HEK293 (cell line): ENCODE data around the gene PRCD.

Experiments used
- BCL6B ChIP-seq: fragments of 450-650 bp; formaldehyde crosslinking; IDR thresholded peaks from 2 replicates; pipeline ENCODE4 v1.5.1; 2017; ENCODE audit warnings: missing biosample characterization, missing genetic modification characterization
- EGR2 ChIP-seq: fragments of 450-650 bp; formaldehyde crosslinking; IDR thresholded peaks from 2 replicates; pipeline ENCODE4 v1.5.1; 2016; ENCODE audit warnings: low read depth, missing biosample characterization, missing genetic modification characterization
- GLI2 ChIP-seq: fragments of 450-650 bp; formaldehyde crosslinking; IDR thresholded peaks from 2 replicates; pipeline ENCODE4; 2017; ENCODE audit warnings: missing biosample characterization, missing genetic modification characterization, low read depth, borderline replicate concordance
- GLI4 ChIP-seq: fragments of 450-650 bp; formaldehyde crosslinking; IDR thresholded peaks from 2 replicates; pipeline ENCODE4 v1.5.1; 2016; ENCODE audit warnings: missing biosample characterization, missing genetic modification characterization
- GLIS1 ChIP-seq: fragments of 450-650 bp; formaldehyde crosslinking; IDR thresholded peaks from 2 replicates; pipeline ENCODE4 v1.5.1; 2016; ENCODE audit warnings: missing biosample characterization, missing genetic modification characterization
- KLF17 ChIP-seq: fragments of 450-650 bp; formaldehyde crosslinking; IDR thresholded peaks from 2 replicates; pipeline ENCODE4 v1.5.1; 2016; ENCODE audit warnings: missing biosample characterization, missing genetic modification characterization
- KLF9 ChIP-seq: fragments of 450-650 bp; formaldehyde crosslinking; IDR thresholded peaks from 2 replicates; pipeline ENCODE4 v1.5.1; 2016; ENCODE audit warnings: missing biosample characterization, missing genetic modification characterization, low read depth
- OSR2 ChIP-seq: fragments of 450-650 bp; formaldehyde crosslinking; IDR thresholded peaks from 2 replicates; pipeline ENCODE4 v1.5.1; 2016; ENCODE audit warnings: missing biosample characterization, missing genetic modification characterization
- PATZ1 ChIP-seq: fragments of 450-650 bp; formaldehyde crosslinking; IDR thresholded peaks from 2 replicates; pipeline ENCODE4 v1.5.1; 2016; ENCODE audit warnings: missing biosample characterization, missing genetic modification characterization
- PRDM4 ChIP-seq: fragments of 450-650 bp; formaldehyde crosslinking; IDR thresholded peaks from 2 replicates; pipeline ENCODE4 v1.5.1; 2017; ENCODE audit warnings: missing biosample characterization, missing genetic modification characterization
- SP3 ChIP-seq: fragments of 450-650 bp; formaldehyde crosslinking; IDR thresholded peaks from 2 replicates; pipeline ENCODE4 v1.5.1; 2016; ENCODE audit warnings: missing biosample characterization, missing genetic modification characterization
- ZBTB49 ChIP-seq: fragments of 450-650 bp; formaldehyde crosslinking; IDR thresholded peaks from 2 replicates; pipeline ENCODE4 v1.5.1; 2016; ENCODE audit warnings: missing biosample characterization, missing genetic modification characterization, low read depth
- ZNF138 ChIP-seq: fragments of 450-650 bp; formaldehyde crosslinking; IDR thresholded peaks from 2 replicates; pipeline ENCODE4 v1.5.1; 2016; ENCODE audit warnings: missing biosample characterization, missing genetic modification characterization, borderline replicate concordance
- ZNF16 ChIP-seq: fragments of 450-650 bp; formaldehyde crosslinking; IDR thresholded peaks from 2 replicates; pipeline ENCODE4 v1.5.1; 2016; ENCODE audit warnings: low read depth, missing biosample characterization, missing genetic modification characterization
- ZNF274 ChIP-seq, 2 experiments: fragments of 200-500 bp in 1 of 2; fragments of 450-650 bp in 1 of 2; sonication (Bioruptor generic) in 1 of 2; formaldehyde crosslinking in 1 of 2; IDR thresholded peaks; 2 replicates each; pipeline versions ENCODE4 v1.5.1 to v1.6.1; 2014 to 2016; ENCODE audit warnings: borderline replicate concordance in 1 of 2, inconsistent platforms in 1 of 2, low read length in 1 of 2, missing biosample characterization in 1 of 2, missing genetic modification characterization in 1 of 2
- ZNF449 ChIP-seq: fragments of 450-650 bp; formaldehyde crosslinking; IDR thresholded peaks from 2 replicates; pipeline ENCODE4 v1.5.1; 2017; ENCODE audit warnings: missing biosample characterization, mild to moderate bottlenecking, missing genetic modification characterization, moderate library complexity
- ZNF513 ChIP-seq: fragments of 450-650 bp; IDR thresholded peaks from 2 replicates; pipeline ENCODE4 v1.5.1; 2018; ENCODE audit warnings: missing biosample characterization, missing genetic modification characterization
- ZNF561 ChIP-seq: fragments of 450-650 bp; IDR thresholded peaks from 2 replicates; pipeline ENCODE4 v1.5.1; 2018; ENCODE audit warnings: missing biosample characterization, missing genetic modification characterization, borderline replicate concordance
- ZNF580 ChIP-seq: fragments of 450-650 bp; formaldehyde crosslinking; IDR thresholded peaks from 2 replicates; pipeline ENCODE4 v1.5.1; 2016; ENCODE audit warnings: missing biosample characterization, missing genetic modification characterization
- ZNF596 ChIP-seq: fragments of 450-650 bp; IDR thresholded peaks from 2 replicates; pipeline ENCODE4 v1.5.0; 2018; ENCODE audit warnings: missing biosample characterization, mild to moderate bottlenecking, missing genetic modification characterization, moderate library complexity
- ZNF76 ChIP-seq: fragments of 450-650 bp; formaldehyde crosslinking; IDR thresholded peaks from 2 replicates; pipeline ENCODE4; 2016; ENCODE audit warnings: low read depth, missing biosample characterization, missing genetic modification characterization, borderline replicate concordance
- ZSCAN5A ChIP-seq: fragments of 450-650 bp; formaldehyde crosslinking; IDR thresholded peaks from 2 replicates; pipeline ENCODE4 v1.5.1; 2016; ENCODE audit warnings: missing biosample characterization, missing genetic modification characterization

PRCD gene

GRCh38 chr17:76501018-76501826, 38.6 kb upstream of the PRCD start, which contains the start of gene RHBDF2 (continued):
- TF ChIP-seq OSR2 (tag by site-specific recombination) (no peak; the same call in 1 of the 2 replicates), ZNF449 (no peak), ZNF274 (IDR thresholded peaks at IDR 0.05; ENCODE audit: low read length) (no peak), ZNF274 (tag by site-specific recombination; IDR thresholded peaks at IDR 0.05; ENCODE audit: borderline replicate concordance) (no peak), GLI4 (tag by site-specific recombination) (no peak), KLF9 (tag by site-specific recombination) (peak; percentile 81), ZNF138 (tag by site-specific recombination) (no peak), ZNF76 (tag by site-specific recombination) (no peak), BCL6B (tag by site-specific recombination) (no peak), ZNF596 (peak; percentile 59; the same call in 1 of the 2 replicates), ZSCAN5A (tag by site-specific recombination) (no peak; the same call in 1 of the 2 replicates), ZNF580 (tag by site-specific recombination) (no peak), ZBTB49 (no peak), GLI2 (tag by site-specific recombination) (no peak), ZNF16 (tag by site-specific recombination) (no peak), GLIS1 (tag by site-specific recombination) (peak; percentile 3; the same call in 1 of the 2 replicates), KLF17 (tag by site-specific recombination) (peak; percentile 65), ZNF513 (no peak), PRDM4 (tag by site-specific recombination) (no peak), ZNF561 (tag by site-specific recombination) (peak; percentile 92), PATZ1 (peak; percentile 46; the same call in 1 of the 2 replicates), SP3 (peak; percentile 89), EGR2 (tag by site-specific recombination) (no peak)
